ENCODE measurements around the gene FXYD1.

DNA sequence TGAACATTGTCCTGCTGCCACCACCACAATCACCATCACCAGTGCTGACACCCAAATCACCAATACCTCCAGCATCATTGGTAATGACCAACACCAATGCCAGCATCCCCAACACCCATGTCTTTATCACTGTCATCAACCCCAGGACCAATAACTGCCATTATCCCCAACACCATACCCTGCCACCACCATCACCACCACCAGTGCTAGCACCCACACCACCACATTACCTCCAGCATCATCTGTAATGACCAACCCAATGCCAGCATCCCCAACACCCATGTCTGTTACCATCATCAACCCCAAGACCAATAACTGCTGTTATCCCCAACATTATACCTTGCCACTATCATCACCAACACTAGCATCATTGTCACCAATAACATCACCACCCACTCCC lies 6.4 kb upstream of the FXYD1 start:
- TF ChIP-seq, protein P1, sequence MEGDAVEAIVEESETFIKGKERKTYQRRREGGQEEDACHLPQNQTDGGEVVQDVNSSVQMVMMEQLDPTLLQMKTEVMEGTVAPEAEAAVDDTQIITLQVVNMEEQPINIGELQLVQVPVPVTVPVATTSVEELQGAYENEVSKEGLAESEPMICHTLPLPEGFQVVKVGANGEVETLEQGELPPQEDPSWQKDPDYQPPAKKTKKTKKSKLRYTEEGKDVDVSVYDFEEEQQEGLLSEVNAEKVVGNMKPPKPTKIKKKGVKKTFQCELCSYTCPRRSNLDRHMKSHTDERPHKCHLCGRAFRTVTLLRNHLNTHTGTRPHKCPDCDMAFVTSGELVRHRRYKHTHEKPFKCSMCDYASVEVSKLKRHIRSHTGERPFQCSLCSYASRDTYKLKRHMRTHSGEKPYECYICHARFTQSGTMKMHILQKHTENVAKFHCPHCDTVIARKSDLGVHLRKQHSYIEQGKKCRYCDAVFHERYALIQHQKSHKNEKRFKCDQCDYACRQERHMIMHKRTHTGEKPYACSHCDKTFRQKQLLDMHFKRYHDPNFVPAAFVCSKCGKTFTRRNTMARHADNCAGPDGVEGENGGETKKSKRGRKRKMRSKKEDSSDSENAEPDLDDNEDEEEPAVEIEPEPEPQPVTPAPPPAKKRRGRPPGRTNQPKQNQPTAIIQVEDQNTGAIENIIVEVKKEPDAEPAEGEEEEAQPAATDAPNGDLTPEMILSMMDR (IDR thresholded peaks at IDR 0.05) = no peak
- no peak for TF ChIP-seq POLR2A (IDR thresholded peaks at IDR 0.05)

All from transverse colon (tissue), 3 donors.